CD14-positive monocyte (primary cell): ENCODE results near the gene TXLNG. TPM values are rescaled to one million over a fixed set of nuclear protein-coding genes. Genes with fewer than 3 reads are reported as not detected.

Experiments
- DNase-seq, 3 donors: peaks; one replicate each; pipeline ENCODE4 v3.0.0-alpha.2; 2011 to 2022
- H2AFZ ChIP-seq: 2 replicates; pipeline ENCODE4 v1.6.0; 2012; ENCODE audit warnings: mild to moderate bottlenecking, low read depth, low read length, inconsistent platforms; ENCODE audit not compliant: insufficient read depth, poor library complexity, severe bottlenecking
- H3K27ac ChIP-seq, 2 donors: 1 replicate in 1 of 2; 2 replicates in 1 of 2; pipeline ENCODE4 v1.5.1; 2012 to 2013; ENCODE audit warnings: low read length in 2 of 2, control low read depth in 1 of 2, inconsistent platforms in 1 of 2, low read depth in 1 of 2, mild to moderate bottlenecking in 1 of 2
- H3K27me3 ChIP-seq, 2 donors: one replicate each; pipeline versions ENCODE4 v1.6.0 to v1.6.1; 2011 to 2013; ENCODE audit warnings: low read length in 2 of 2; ENCODE audit not compliant: control insufficient read depth in 2 of 2, insufficient read depth in 2 of 2
- H3K36me3 ChIP-seq, 2 donors: replicated peaks in 1 of 2; 1 replicate in 1 of 2; 2 replicates in 1 of 2; pipeline versions ENCODE4 v1.5.1 to v1.6.1; 2012 to 2013; ENCODE audit warnings: low read length in 2 of 2, control low read depth in 1 of 2, inconsistent platforms in 1 of 2, mild to moderate bottlenecking in 1 of 2; ENCODE audit not compliant: insufficient read depth in 2 of 2, control insufficient read depth in 1 of 2
- H3K4me1 ChIP-seq, 2 donors: 1 replicate in 1 of 2; 2 replicates in 1 of 2; pipeline versions ENCODE4 v1.5.1 to v1.6.1; 2012 to 2013; ENCODE audit warnings: low read length in 2 of 2, control low read depth in 1 of 2, inconsistent platforms in 1 of 2, mild to moderate bottlenecking in 1 of 2, moderate library complexity in 1 of 2; ENCODE audit not compliant: insufficient read depth in 2 of 2, control insufficient read depth in 1 of 2
- H3K4me2 ChIP-seq: replicated peaks from 2 replicates; pipeline ENCODE3; 2012; ENCODE audit warnings: low read length, moderate library complexity, mild to moderate bottlenecking; ENCODE audit not compliant: poor library complexity, severe bottlenecking; ENCODE audit errors: extremely low read depth
- H3K4me3 ChIP-seq, 3 experiments: fragments of 200-600 bp in 1 of 3; sonication (generic) in 1 of 3; replicated peaks in 1 of 3; 1 replicate in 2 of 3; 2 replicates in 1 of 3; pipeline ENCODE4 v1.5.1; 2011 to 2013; ENCODE audit warnings: low read length in 3 of 3, mild to moderate bottlenecking in 3 of 3, control low read depth in 2 of 3, low read depth in 2 of 3, inconsistent platforms in 1 of 3, moderate library complexity in 1 of 3
- H3K79me2 ChIP-seq: 2 replicates; pipeline ENCODE4 v1.6.0; 2012; ENCODE audit warnings: mild to moderate bottlenecking, control low read depth, inconsistent platforms, low read length, moderate library complexity; ENCODE audit not compliant: insufficient read depth
- H3K9ac ChIP-seq: 2 replicates; pipeline ENCODE4 v1.6.0; 2017; ENCODE audit warnings: low read length, mild to moderate bottlenecking; ENCODE audit not compliant: insufficient read depth, poor library complexity, severe bottlenecking
- H3K9me3 ChIP-seq, 2 donors: replicated peaks in 1 of 2; 1 replicate in 1 of 2; 2 replicates in 1 of 2; pipeline versions ENCODE4 v1.5.1 to v1.6.1; 2012 to 2013; ENCODE audit warnings: low read length in 2 of 2, control low read depth in 1 of 2; ENCODE audit not compliant: control insufficient read depth in 1 of 2, insufficient read depth in 1 of 2
- H4K20me1 ChIP-seq: 2 replicates; pipeline ENCODE4 v1.6.0; 2012; ENCODE audit warnings: mild to moderate bottlenecking, low read length, control low read depth, moderate library complexity; ENCODE audit not compliant: insufficient read depth
- H3K27ac Mint-ChIP-seq, 7 donors: one replicate each; pipeline ENCODE4 v1.8.0; 2020; ENCODE audit warnings: mild to moderate bottlenecking in 7 of 7, mixed read lengths in 7 of 7, moderate library complexity in 6 of 7, inconsistent platforms in 2 of 7
- H3K27me3 Mint-ChIP-seq, 3 donors: one replicate each; pipeline ENCODE4 v1.8.0; 2021 to 2022; ENCODE audit warnings: low read depth in 3 of 3, mild to moderate bottlenecking in 3 of 3, mixed read lengths in 3 of 3, moderate library complexity in 3 of 3, inconsistent platforms in 1 of 3
- H3K36me3 Mint-ChIP-seq, 2 donors: one replicate each; pipeline ENCODE4 v1.8.0; 2020; ENCODE audit warnings: mixed read lengths in 2 of 2, inconsistent platforms in 1 of 2, mild to moderate bottlenecking in 1 of 2
- H3K4me1 Mint-ChIP-seq: one replicate; pipeline ENCODE4 v1.8.0; 2020; ENCODE audit warnings: mild to moderate bottlenecking, mixed read lengths
- H3K4me3 Mint-ChIP-seq, 2 donors: one replicate each; pipeline ENCODE4 v1.8.0; 2020; ENCODE audit warnings: mild to moderate bottlenecking in 2 of 2, mixed read lengths in 2 of 2, moderate library complexity in 1 of 2
- H3K9me3 Mint-ChIP-seq, 7 donors: one replicate each; pipeline ENCODE4 v1.8.0; 2020 to 2022; ENCODE audit warnings: mixed read lengths in 7 of 7, mild to moderate bottlenecking in 6 of 7, moderate library complexity in 6 of 7, inconsistent platforms in 2 of 7
- CTCF ChIP-seq: fragments of 200-600 bp; IDR thresholded peaks from one replicate; pipeline ENCODE4 v1.8.0; 2022; ENCODE audit warnings: antibody characterized with exemption, mild to moderate bottlenecking
- WGBS: methylation state at CpG from one replicate; pipeline ENCODE4 v1.1.5; 2013; ENCODE audit warnings: missing lambda C conversion rate; ENCODE audit not compliant: insufficient coverage; 5-methylcytosine and 5-hydroxymethylcytosine counted together
- intact Hi-C, 2 donors: fragments of 100-400 bp; cut with micrococcal nuclease; formaldehyde crosslinking; loops; one replicate each; pipeline versions ENCODE4 v1.15.0 to v1.15.1; 2023
- polyA plus RNA-seq, 3 donors: library from polyadenylated mRNA; depleted of rRNA in 1 of 3; unstranded in 2 of 3; stranded (reverse) in 1 of 3; fragments of 300-500 nt in 2 of 3; fragments of >200 nt in 1 of 3; fragmentation: Illumina TruSeq in 2 of 3; gene quantifications; 1 replicate in 2 of 3; 2 replicates in 1 of 3; pipeline ENCODE4 v1.2.3, GENCODE V29; 2012 to 2021

The TXLNG gene
- polyA plus RNA-seq, 3 donors, result 3.7 to 5.4 (median 4.1) TPM

GRCh38 chrX:16852617-16853179, 66.4 kb downstream of the TXLNG start:
- H3K4me1 Mint-ChIP-seq, result no peaks in the 10 kb centered on the region
- Histone ChIP-seq H2AFZ (no peak overlapping the region), H3K27ac (no peak overlapping the region), H3K79me2 (peaks cover 31% of the 10 kb centered on the region), H4K20me1 (no peaks in the 10 kb centered on the region), H3K27me3 (peaks cover 0 to 38% of the 10 kb centered on the region in 2 donors), H3K9ac (no peak overlapping the region), H3K4me3 (no peak overlapping the region), H3K9me3 (peaks cover 0 to 4% of the 10 kb centered on the region in 2 donors), H3K4me2 (no peak overlapping the region), H3K36me3 (peaks cover 34 to 66% of the 10 kb centered on the region in 2 donors), H3K4me1 (no peaks in the 10 kb centered on the region)
- no peak for TF ChIP-seq CTCF
- peaks cover 50 to 51% of the 10 kb centered on the region in 2 donors for H3K36me3 Mint-ChIP-seq
- H3K9me3 Mint-ChIP-seq, result peaks cover 0 to 11% (median 3%) of the 10 kb centered on the region in 7 donors
- intact Hi-C loops, result no loop called here
- DNase-seq, result no peak
- peaks cover 0 to 55% (median 0%) of the 10 kb centered on the region in 3 donors for H3K27me3 Mint-ChIP-seq
- H3K4me3 Mint-ChIP-seq, result no peak overlapping the region
- H3K27ac Mint-ChIP-seq, result no peak overlapping the region
- WGBS, result no CpG with 5 or more reads among the region's 12 CpGs

GRCh38 chrX:16853537-16853936, 67.3 kb downstream of the TXLNG start:
- Mint-ChIP-seq H3K27me3 (peaks cover 0 to 56% (median 0%) of the 10 kb centered on the region in 3 donors), H3K9me3 (peaks cover 0 to 11% (median 3%) of the 10 kb centered on the region in 7 donors), H3K27ac (peak overlapping the region in 2 of 7 donors; percentile 42 to 53), H3K4me3 (no peak overlapping the region), H3K36me3 (peaks cover 47 to 49% of the 10 kb centered on the region in 2 donors), H3K4me1 (no peaks in the 10 kb centered on the region)
- H4K20me1 ChIP-seq, result no peaks in the 10 kb centered on the region
- peaks cover 30 to 66% of the 10 kb centered on the region in 2 donors for H3K36me3 ChIP-seq
- peaks cover 36% of the 10 kb centered on the region for H3K79me2 ChIP-seq
- no peak overlapping the region for H3K4me2 ChIP-seq
- peaks cover 0 to 39% of the 10 kb centered on the region in 2 donors for H3K27me3 ChIP-seq
- H3K27ac ChIP-seq, result no peak overlapping the region
- H3K9me3 ChIP-seq, result peaks cover 0 to 4% of the 10 kb centered on the region in 2 donors
- no peak overlapping the region for H3K4me3 ChIP-seq
- no peak overlapping the region for H3K9ac ChIP-seq
- WGBS, result no CpG with 5 or more reads among the region's 3 CpGs
- TF ChIP-seq CTCF, result no peak
- no peak for DNase-seq
- no peaks in the 10 kb centered on the region for H3K4me1 ChIP-seq
- no peak overlapping the region for H2AFZ ChIP-seq
- intact Hi-C loops, result no loop called here
